ENCODE data around the gene MOSPD3.
"Not testable (repeated sequence)": the region's sequence is repeated elsewhere in the genome, so short reads cannot be mapped to it uniquely, and the experiment has no call there.

The MOSPD3 gene

DNA sequence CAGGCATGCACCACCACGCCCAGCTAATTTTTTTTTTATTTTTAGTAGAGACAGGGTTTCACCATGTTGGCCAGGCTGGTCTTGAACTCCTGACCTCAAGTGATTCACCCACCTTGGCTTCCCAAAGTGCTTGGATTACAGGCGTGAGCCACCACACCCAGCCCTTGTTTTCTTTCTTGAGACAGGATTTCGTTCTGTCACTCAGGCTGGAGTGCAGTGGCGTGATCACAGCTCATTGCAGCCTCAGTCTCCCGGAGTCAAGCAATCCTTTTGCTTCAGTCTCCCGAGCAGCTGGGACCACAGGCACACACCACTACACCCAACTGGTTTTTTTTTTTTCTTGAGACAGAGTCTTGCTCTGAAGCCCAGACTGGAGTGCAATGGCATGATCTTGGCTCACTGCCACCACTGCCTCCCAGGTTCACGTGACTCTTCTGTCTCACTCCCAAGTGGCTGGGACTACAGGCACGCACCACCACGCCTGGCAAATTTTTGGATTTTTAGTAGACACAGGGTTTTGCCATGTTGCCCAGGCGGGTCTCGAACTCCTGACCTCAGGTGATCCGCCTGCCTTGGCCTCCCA is 49.9 kb downstream of the MOSPD3 start:
- in situ Hi-C loops (cut with MboI; ENCODE audit: low sequenced_read_pairs): not testable (repeated sequence)

All from hTERT RPE-1 (cell line).